ENCODE measurements around the gene C4orf17.
"Not testable (repeated sequence)": the region's sequence is repeated elsewhere in the genome, so short reads cannot be mapped to it uniquely, and the experiment has no call there.

The C4orf17 gene

GRCh38 chr4:99510721-99511120 is at the start of gene C4orf17:
C4orf17 (plus strand) TSS chr4:99511021; CDS start chr4:99513082, 2,061 bp downstream.
- DNase-seq, result no peak

- no peak for DNase-seq
Observed at GRCh38 chr4:99461623-99462401, 49.0 kb upstream of the C4orf17 start.

GRCh38 chr4:99462875-99463464 is 47.9 kb upstream of the C4orf17 start:
- peak; percentile 7 to 40 for DNase-seq

GRCh38 chr4:99463566-99463965 is 47.3 kb upstream of the C4orf17 start:
- no peak for DNase-seq

GRCh38 chr4:99467887-99468286 is 42.9 kb upstream of the C4orf17 start:
- no peak for DNase-seq

GRCh38 chr4:99468889-99469288 is 41.9 kb upstream of the C4orf17 start:
- no peak for DNase-seq

GRCh38 chr4:99471349-99471748 is 39.5 kb upstream of the C4orf17 start:
- DNase-seq, result no peak

- DNase-seq, result no peak
Observed at GRCh38 chr4:99471896-99472295, 38.9 kb upstream of the C4orf17 start.

GRCh38 chr4:99473131-99473530 is 37.7 kb upstream of the C4orf17 start:
- no peak for DNase-seq

- no peak for DNase-seq
Observed at GRCh38 chr4:99483636-99484035, 27.2 kb upstream of the C4orf17 start.

GRCh38 chr4:99485212-99485611 is 25.6 kb upstream of the C4orf17 start:
- no peak for DNase-seq

- not testable (repeated sequence) for DNase-seq
Observed at GRCh38 chr4:99486648-99487047, 24.2 kb upstream of the C4orf17 start.

GRCh38 chr4:99490286-99490685 is 20.5 kb upstream of the C4orf17 start:
- no peak for DNase-seq

GRCh38 chr4:99504804-99505502 is 5.9 kb upstream of the C4orf17 start:
- no peak for DNase-seq

GRCh38 chr4:99506781-99507180 is 4.0 kb upstream of the C4orf17 start:
- no peak for DNase-seq

- no peak for DNase-seq
Observed at GRCh38 chr4:99507349-99507748, 3.5 kb upstream of the C4orf17 start.

GRCh38 chr4:99507762-99508161 is 3.1 kb upstream of the C4orf17 start:
- no peak for DNase-seq

GRCh38 chr4:99518601-99519295 is 7.9 kb downstream of the C4orf17 start:
- no peak for DNase-seq

GRCh38 chr4:99529228-99529627 is 18.4 kb downstream of the C4orf17 start:
- DNase-seq, result no peak

GRCh38 chr4:99529956-99530355 is 19.1 kb downstream of the C4orf17 start:
- no peak for DNase-seq

- DNase-seq, result not testable (repeated sequence)
Observed at GRCh38 chr4:99534699-99535098, 23.9 kb downstream of the C4orf17 start.

- DNase-seq, result no peak
Observed at GRCh38 chr4:99536271-99536670, 25.4 kb downstream of the C4orf17 start.

- no peak for DNase-seq
Observed at GRCh38 chr4:99536848-99537247, 26.0 kb downstream of the C4orf17 start.
